Heart right ventricle (tissue), 16 donors: Measurements from ENCODE around the gene CDK13. TPM values are rescaled to one million over a fixed set of nuclear protein-coding genes. Genes with fewer than 3 reads are reported as not detected.
"Not testable (repeated sequence)": the region's sequence is repeated elsewhere in the genome, so short reads cannot be mapped to it uniquely, and the experiment has no call there.

Source experiments
- ATAC-seq, 8 donors: fragments of 200-7000 bp; cut with Tn5 transposase; one replicate each; pipeline ENCODE4 v1.9.1; 2020; ENCODE audit warnings: mild to moderate bottlenecking in 8 of 8, moderate library complexity in 8 of 8, moderate number of reproducible peaks in 1 of 8
- DNase-seq, 2 donors: peaks; one replicate each; pipeline ENCODE4 v3.0.0-alpha.2; 2020
- H3K27ac ChIP-seq, 10 donors: fragments of 200-600 bp; sonication (generic) in 2 of 10; one replicate each; pipeline versions ENCODE4 v1.5.0 to v1.8.0; 2020 to 2022; ENCODE audit warnings: mild to moderate bottlenecking in 3 of 10
- H3K27me3 ChIP-seq, 7 donors: fragments of 200-600 bp; one replicate each; pipeline ENCODE4 v1.8.0; 2021 to 2022; ENCODE audit warnings: mild to moderate bottlenecking in 2 of 7
- H3K36me3 ChIP-seq, 9 donors: fragments of 200-600 bp; sonication (generic) in 1 of 9; one replicate each; pipeline versions ENCODE4 v1.5.0 to v1.8.0; 2020 to 2022; ENCODE audit warnings: mild to moderate bottlenecking in 2 of 9
- H3K4me1 ChIP-seq, 9 donors: fragments of 200-600 bp; sonication (generic) in 1 of 9; one replicate each; pipeline versions ENCODE4 v1.5.0 to v1.8.0; 2020 to 2022; ENCODE audit warnings: mild to moderate bottlenecking in 4 of 9
- H3K4me3 ChIP-seq, 10 donors: fragments of 200-600 bp; sonication (generic) in 2 of 10; one replicate each; pipeline versions ENCODE4 v1.5.0 to v1.8.0; 2020 to 2022; ENCODE audit warnings: mild to moderate bottlenecking in 7 of 10, moderate library complexity in 2 of 10
- H3K9me3 ChIP-seq, 11 donors: fragments of 200-600 bp in 10 of 11; sonication (generic) in 2 of 11; one replicate each; pipeline versions ENCODE4 v1.5.0 to v1.8.0; 2013 to 2022; ENCODE audit warnings: mild to moderate bottlenecking in 2 of 11, control low read depth in 1 of 11, moderate library complexity in 1 of 11
- WGBS, 2 donors: extraction: QIAGEN DNeasy Blood & Tissue Kit; methylation state at CpG; one replicate each; pipeline ENCODE4 v1.1.7; 2013; ENCODE audit warnings: inconsistent platforms in 1 of 2; 5-methylcytosine and 5-hydroxymethylcytosine counted together
- intact Hi-C, 10 donors: fragments of 100-400 bp; cut with DNase I; formaldehyde crosslinking; loops; one replicate each; pipeline versions ENCODE4 v1.11.1 to v1.14.2; 2022
- polyA plus RNA-seq, 2 donors: library from polyadenylated mRNA; stranded (reverse); fragments of 200-250 nt; gene quantifications; one replicate each; pipeline ENCODE4 v1.2.3, GENCODE V29; 2013
- total RNA-seq, 10 donors: library from RNA; stranded (reverse); fragmentation: NEBNext Ultra II Directional in 3 of 10; extraction: Animal tissue kit (Norgen Biotek cat#: 25700) in 3 of 10; gene quantifications; one replicate each; pipeline versions ENCODE4 v1.2.1 to v1.2.4, GENCODE V29; 2021 to 2023
- TF ChIP-seq, protein P1 (sequence below), 9 donors: fragments of 200-600 bp; sonication (generic) in 2 of 9; IDR thresholded peaks; one replicate each; pipeline versions ENCODE4 v1.5.0 to v1.8.0; 2021 to 2022; ENCODE audit warnings: antibody characterized with exemption in 9 of 9, mild to moderate bottlenecking in 5 of 9, moderate library complexity in 1 of 9
- donor health status: Arrhythmogenic right ventricular cardiomyopathy.
- donor health status: ischemic (EF 13 %, LVEDD 7.1; RV severe dilation, severe dysfunction).
- donor health status: healthy with polysubstance abuse.
- donor health status: DM: no; HTN: yes; CAD: no.
- donor health status: DM: no; HTN: no; CAD: no.
- donor health status: ischemic (EF 25% LVEDD 6.9; RV normal size, moderate dysfunction).
- donor health status: ischemic (EF 25% LVEDD 5.7; RV mildly dilated, moderate dysfunction).
- donor health status: healthy.
- donor health status: DM: yes; HTN: yes; CAD: no.
- donor health status: Ischemic cardiomyopathy.
- donor health status: ischemic (EF 35%, LVEDD 5.7; RV mildly dilated, moderate dysfunction).
- donor health status: nonischemic (EF 11% LVEDD 7.7; RV severe dilation, severe dysfunction).
- donor health status: DM: yes; HTN: yes; CAD: no.
- donor health status: PGD.
- donor health status: ischemic (EF 29% LVEDD 5.4; RV normal size, mild dysfunction).
- donor health status: nonischemic (EF 23%, LVEDD 6.1; RV moderate dilation, normal function).

Gene CDK13
- total and polyA plus RNA-seq, 12 donors = 10.2 to 28.8 (median 22.4) TPM

DNA sequence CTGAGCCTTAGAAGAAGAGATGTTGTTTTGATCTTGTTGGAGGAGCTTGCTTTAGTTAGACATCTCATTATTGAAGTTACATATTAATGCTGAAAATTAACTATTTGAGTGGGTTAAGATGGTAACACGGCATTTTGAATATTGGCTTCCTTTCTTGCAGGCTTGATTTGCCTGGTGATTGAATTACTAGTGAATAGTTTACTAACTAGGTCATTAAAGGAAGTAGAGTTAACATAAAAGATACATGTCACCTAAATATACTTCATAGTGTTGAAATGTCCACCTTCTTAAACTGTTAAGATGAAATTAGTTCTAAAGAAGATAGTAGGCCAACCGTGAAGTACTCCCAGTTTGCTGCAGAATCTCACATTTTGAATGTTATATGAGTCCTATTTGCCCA, 165.9 kb downstream of the CDK13 start:
- 93 to 95% methylated on average over 2 of the region's 2 CpGs for WGBS, 2 donors
- ATAC-seq (no peak), DNase-seq (no peak)
- Histone ChIP-seq H3K9me3 (peaks cover 0 to 8% (median 0%) of the 10 kb centered on the region in 11 donors), H3K4me3 (no peak overlapping the region), H3K27me3 (no peaks in the 10 kb centered on the region), H3K4me1 (no peaks in the 10 kb centered on the region), H3K27ac (no peak overlapping the region), H3K36me3 (no peaks in the 10 kb centered on the region)
- TF ChIP-seq, protein P1, sequence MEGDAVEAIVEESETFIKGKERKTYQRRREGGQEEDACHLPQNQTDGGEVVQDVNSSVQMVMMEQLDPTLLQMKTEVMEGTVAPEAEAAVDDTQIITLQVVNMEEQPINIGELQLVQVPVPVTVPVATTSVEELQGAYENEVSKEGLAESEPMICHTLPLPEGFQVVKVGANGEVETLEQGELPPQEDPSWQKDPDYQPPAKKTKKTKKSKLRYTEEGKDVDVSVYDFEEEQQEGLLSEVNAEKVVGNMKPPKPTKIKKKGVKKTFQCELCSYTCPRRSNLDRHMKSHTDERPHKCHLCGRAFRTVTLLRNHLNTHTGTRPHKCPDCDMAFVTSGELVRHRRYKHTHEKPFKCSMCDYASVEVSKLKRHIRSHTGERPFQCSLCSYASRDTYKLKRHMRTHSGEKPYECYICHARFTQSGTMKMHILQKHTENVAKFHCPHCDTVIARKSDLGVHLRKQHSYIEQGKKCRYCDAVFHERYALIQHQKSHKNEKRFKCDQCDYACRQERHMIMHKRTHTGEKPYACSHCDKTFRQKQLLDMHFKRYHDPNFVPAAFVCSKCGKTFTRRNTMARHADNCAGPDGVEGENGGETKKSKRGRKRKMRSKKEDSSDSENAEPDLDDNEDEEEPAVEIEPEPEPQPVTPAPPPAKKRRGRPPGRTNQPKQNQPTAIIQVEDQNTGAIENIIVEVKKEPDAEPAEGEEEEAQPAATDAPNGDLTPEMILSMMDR (IDR thresholded peaks at IDR 0.05) = no peak
- intact Hi-C loops = no loop called here

DNA sequence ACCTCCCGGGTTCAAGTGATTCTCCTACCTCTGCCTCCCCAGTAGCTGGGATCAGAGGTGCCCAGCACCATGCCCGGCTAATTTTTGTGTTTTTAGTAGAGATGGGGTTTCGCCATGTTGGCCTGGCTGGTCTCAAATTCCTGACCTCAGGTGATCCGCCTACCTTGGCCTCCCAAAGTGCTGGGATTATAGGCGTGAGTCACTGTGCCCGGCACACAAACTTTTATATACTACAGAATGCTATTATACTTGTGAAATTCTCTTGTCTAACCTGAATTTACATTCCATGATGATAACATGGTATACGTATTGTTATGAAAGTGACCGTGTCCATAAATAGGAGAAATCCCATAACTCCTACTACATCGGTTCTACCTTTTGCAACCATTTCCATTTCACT, 167.1 kb downstream of the CDK13 start:
- H3K27me3 ChIP-seq = not testable (repeated sequence)

DNA sequence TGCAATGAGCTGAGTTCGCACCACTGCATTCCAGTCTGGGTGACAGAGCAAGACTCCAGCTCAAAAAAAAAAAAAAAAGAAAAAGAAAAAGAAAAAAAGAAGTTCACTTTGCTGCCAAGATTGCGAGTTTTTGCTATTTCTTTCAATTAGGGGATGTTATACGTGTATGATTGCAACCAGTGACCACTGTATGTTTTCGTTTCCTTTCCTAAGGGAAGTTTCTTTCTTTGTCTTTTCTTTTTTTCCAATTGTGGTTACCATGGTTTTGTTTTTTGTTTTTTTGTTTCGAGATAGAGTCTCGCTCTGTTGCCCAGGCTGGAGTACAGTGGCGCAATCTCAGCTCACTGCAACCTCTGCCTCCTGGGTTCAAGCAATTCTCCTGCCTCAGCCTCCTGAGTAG, 168.1 kb downstream of the CDK13 start:
- H3K4me1 ChIP-seq, H3K36me3 ChIP-seq, H3K9me3 ChIP-seq, H3K27me3 ChIP-seq, ATAC-seq, DNase-seq, intact Hi-C loops, H3K4me3 ChIP-seq, H3K27ac ChIP-seq: not testable (repeated sequence)
- 77 to 88% methylated on average over 7 of the region's 7 CpGs for WGBS, 2 donors

More for the DNA sequence above, 167.1 kb downstream of the CDK13 start:
- intact Hi-C loops, H3K27ac ChIP-seq, H3K4me3 ChIP-seq, DNase-seq, H3K4me1 ChIP-seq, H3K9me3 ChIP-seq, H3K36me3 ChIP-seq, ATAC-seq: not testable (repeated sequence)
- 94 to 97% methylated on average over 9 of the region's 9 CpGs for whole genome bisulfite sequencing, 2 donors

DNA sequence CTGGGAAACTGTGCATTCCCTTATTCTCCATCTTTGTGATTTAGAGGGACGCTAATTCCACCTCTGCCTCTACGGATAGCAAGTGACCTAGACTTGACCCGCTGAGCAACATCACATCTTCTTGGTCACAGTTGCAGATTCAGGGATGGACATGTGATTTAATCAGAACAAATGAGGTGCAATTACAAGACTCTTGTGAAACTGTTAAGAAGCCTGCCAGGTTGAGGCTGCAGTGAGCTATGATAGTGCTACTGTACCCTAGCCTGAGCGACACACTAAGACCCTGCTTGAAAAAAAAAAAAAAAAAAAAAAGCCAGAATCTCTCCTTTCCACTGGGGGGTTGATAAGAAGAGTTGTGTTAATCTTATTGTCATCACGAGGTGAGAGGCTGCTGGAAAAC, 170.0 kb downstream of the CDK13 start:
- Histone ChIP-seq H3K36me3 (peaks cover 0 to under 1% (median 0%) of the 10 kb centered on the region in 9 donors), H3K27me3 (no peaks in the 10 kb centered on the region), H3K9me3 (no peaks in the 10 kb centered on the region), H3K27ac (no peak overlapping the region), H3K4me1 (no peaks in the 10 kb centered on the region), H3K4me3 (no peak overlapping the region)
- intact Hi-C loops = no loop called here
- no peak for ATAC-seq
- no peak for DNase-seq
- WGBS, 2 donors = 71 to 72% methylated on average over 5 of the region's 5 CpGs
- TF ChIP-seq, protein P1 (IDR thresholded peaks at IDR 0.05) = no peak

DNA sequence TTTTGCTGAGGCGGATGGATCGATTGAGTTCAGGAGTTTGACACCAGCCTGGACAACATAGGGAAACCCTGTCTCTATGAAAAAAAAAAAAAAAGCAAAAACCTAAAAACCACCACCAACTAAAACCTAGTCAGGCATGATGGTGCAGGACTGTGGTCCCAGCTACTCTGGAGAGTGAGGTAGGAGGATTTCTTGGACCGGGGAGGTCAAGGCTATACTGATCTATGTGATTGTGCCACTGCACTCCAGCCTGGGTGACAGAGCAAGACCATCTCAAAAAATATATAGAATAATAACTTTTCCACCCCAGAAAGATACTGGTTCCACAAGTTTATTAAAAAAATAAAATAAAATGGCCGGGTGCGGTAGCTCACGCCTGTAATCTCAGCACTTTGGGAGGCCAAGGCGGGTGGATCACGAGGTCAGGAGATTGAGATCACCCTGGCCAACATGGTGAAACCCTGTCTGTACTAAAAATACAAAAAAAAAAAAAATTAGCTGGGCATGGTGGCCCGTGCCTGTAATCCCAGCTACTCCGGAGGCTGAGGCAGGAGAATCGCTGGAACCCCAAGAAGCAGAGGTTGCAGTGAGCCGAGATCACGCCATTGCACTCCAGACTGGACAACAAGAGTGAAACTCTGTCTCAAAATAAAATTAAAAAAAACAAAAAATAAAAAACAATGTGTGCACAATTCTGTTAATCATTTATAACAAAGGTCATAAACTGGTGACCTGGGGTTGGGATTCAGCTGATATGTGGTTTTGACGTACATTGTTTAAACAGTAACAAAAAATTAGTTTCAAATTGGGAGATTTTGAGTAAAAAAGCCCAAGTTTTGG, 172.3 kb downstream of the CDK13 start:
- H3K4me3 ChIP-seq, DNase-seq, H3K36me3 ChIP-seq, H3K9me3 ChIP-seq, H3K27ac ChIP-seq, H3K27me3 ChIP-seq, ATAC-seq, intact Hi-C loops, H3K4me1 ChIP-seq: not testable (repeated sequence)
- 96 to 97% methylated on average over 14 of the region's 14 CpGs for WGBS, 2 donors

DNA sequence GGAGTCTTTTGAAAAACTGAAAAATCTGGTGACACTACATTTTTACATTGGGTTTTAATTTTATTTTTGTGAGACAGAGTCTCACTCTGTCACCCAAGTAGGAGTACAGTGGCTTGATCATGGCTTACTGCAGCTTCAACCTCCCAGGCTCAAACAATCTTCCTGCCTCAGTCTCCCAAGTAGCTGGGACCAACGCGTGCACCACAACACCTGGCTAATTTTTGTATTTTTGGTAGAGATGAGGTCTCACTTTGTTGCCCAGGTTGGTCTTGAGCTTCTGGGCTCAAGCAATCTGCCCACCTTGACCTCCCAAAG, 172.8 kb downstream of the CDK13 start:
- WGBS, 2 donors = 99 to 100% methylated on average over 2 of the region's 2 CpGs
- no peaks in the 10 kb centered on the region for H3K9me3 ChIP-seq
- H3K4me1 ChIP-seq = no peaks in the 10 kb centered on the region
- DNase-seq (no peak), ATAC-seq (no peak)
- intact Hi-C loops = no loop called here
- no peak overlapping the region for H3K4me3 ChIP-seq
- H3K27ac ChIP-seq = no peak overlapping the region
- H3K27me3 ChIP-seq = no peaks in the 10 kb centered on the region
- H3K36me3 ChIP-seq = peaks cover 0 to 7% (median 0%) of the 10 kb centered on the region in 9 donors
- TF ChIP-seq, protein P1 (IDR thresholded peaks at IDR 0.05) = no peak
